GM18951 (cell line): ENCODE results near the gene DCN.

Experiments used
- POLR2A ChIP-seq: IDR thresholded peaks from 4 replicates; pipeline ENCODE4 v1.6.1; 2011; ENCODE audit warnings: mild to moderate bottlenecking; ENCODE audit not compliant: insufficient read length, insufficient read depth; ENCODE audit errors: extremely low read depth
- in situ Hi-C: fragments of 300-500 bp; cut with MboI; formaldehyde crosslinking; loops from one replicate; pipeline ENCODE4 v1.12.0; 2022; ENCODE audit warnings: low sequenced_read_pairs, mixed read lengths, inconsistent platforms; ENCODE audit not compliant: unreplicated experiment

Gene DCN

DNA sequence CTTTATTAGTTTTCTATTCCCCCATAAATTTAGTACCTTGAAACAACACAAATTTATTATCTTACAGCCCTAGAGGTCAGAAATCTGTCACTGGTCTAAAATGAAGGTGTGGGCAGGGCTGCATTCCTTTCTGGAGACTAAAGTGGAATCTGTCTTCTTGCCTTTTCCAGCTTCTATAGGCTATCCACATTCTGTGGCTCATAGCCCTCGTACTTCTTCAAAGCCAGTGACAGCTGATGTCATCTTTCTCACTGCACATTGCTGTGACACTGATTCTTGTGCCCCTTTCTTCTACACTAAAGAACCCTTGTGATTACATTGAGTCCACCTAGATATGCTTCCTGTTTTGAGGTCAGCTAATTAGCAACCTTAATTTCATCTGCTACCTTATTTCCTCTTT, 23.2 kb upstream of the DCN start:
- TF ChIP-seq POLR2A = no peak
- in situ Hi-C loops = no loop called here

DNA sequence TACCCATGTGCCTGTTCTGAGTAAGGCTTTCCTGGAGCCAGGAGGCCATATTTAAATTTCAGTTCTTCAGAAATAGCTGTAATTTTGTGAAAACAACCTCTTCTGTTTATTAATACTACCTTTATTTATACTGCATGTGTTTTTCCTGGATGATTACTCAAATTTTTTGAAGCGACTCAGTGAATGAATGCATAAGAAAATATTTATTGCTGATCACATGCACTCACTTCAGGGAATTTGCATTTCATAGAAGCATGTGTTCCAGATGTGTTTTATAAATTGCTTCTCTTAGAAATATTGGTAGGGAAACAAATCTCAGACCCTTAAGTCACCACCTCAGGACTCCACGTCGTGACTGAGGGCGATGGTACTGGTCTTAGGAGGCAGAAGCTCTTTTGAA, 21.8 kb upstream of the DCN start:
- in situ Hi-C loops = no loop called here
- TF ChIP-seq POLR2A = no peak

DNA sequence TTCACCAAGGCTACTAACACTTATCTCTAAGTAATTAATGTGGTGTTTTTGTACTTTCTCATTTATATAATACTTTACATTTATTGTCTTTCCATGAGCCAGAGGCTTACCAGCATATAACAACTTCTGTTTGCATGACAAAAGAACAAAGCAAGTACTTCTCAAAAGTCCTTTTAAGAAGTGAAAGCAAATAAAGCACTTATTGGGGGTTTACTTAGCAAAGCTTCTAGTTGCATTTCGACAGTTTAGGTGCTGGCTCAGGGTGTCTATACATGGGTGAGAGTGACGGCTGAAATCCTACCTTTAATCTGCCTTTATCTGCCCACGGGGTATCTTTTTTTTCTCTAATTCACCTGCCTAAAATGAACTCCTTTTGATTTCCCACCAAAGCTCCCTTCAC, 21.0 kb upstream of the DCN start:
- in situ Hi-C loops = no loop called here
- TF ChIP-seq POLR2A = no peak

DNA sequence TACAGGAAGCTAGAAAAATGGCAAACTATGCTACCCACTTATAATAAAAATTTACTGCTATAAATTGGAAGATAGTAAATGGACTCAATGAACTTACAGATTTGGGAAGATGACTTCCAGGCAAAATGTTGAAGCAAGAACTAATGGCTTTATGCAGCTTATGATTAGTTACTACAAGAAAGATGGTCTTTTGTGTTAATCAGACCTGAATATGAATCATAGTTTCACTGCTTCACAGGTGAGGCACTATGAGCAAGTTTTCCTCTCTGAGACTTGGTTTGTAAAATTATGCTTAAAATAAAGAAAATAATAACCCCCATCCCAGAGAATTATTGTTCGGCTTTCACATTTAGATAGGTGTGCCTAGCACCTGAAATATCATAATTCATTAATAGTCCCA, 19.8 kb upstream of the DCN start:
- TF ChIP-seq POLR2A = no peak
- in situ Hi-C loops = no loop called here

DNA sequence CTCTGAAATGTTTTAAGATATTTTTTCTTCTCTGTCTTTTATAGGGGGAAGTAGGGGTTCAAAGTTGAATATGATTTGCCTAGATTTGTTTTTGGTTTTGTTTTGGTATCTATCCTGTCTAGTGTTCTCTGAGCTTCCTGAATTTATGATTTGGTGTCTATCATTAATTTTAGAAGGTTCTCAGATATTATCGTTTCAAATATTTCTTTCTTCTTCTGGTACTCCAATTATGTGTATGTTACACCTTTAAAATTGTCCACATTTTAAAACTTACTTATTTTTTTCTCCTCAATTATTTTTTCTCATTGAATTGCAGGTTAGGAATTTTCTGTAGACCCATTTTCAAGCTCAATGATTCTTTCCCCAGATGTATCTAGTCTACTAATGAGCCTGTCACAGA, 13.8 kb upstream of the DCN start:
- in situ Hi-C loops = no loop called here
- no peak for TF ChIP-seq POLR2A

DNA sequence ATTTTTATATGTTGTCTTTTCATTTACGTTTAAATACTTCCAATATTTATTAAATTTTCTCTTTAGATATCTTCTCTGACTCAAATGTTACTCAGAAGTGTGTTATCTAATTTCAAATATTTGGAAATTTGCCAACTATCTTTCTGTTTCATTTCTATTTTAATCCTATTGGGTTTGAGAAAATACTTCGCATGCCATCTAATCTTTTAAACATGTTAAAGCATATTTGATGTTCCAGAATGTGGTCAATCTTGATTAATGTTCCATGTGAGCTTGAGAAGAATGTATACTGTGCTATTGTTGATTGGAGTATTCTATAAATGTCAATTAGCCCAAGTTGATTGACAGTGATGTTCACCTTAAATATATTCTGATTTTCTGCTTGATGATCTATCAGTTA, 11.9 kb upstream of the DCN start:
- TF ChIP-seq POLR2A = no peak
- in situ Hi-C loops = no loop called here

DNA sequence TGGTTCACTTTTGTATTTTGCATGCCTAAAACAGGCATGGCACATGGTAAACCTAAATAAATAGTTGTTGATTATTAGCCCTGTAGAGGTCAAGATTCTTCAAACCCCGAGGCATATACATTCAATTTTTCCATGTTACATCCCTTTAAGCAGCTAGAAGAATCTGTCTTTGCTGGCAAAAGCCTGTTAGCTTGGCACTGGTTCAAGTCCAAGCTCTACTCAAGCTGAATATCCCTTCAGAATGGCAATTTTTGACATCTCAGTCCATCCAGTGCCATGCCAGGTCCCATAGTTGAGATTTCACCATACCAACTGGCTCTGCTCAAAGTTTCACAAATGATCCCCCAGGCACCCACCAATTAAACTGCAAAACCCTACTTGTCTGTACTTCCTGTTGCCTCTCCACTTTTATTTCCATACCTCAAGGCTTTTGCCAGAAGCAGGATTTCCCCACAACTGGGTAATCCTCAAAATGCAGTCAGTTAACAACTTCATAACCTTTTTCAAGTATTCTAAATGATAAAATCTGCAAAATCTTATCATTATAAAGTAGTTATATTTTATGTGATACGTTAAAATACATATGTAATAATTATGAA, 9.0 kb upstream of the DCN start:
- no peak for TF ChIP-seq POLR2A
- in situ Hi-C loops = no loop called here

DNA sequence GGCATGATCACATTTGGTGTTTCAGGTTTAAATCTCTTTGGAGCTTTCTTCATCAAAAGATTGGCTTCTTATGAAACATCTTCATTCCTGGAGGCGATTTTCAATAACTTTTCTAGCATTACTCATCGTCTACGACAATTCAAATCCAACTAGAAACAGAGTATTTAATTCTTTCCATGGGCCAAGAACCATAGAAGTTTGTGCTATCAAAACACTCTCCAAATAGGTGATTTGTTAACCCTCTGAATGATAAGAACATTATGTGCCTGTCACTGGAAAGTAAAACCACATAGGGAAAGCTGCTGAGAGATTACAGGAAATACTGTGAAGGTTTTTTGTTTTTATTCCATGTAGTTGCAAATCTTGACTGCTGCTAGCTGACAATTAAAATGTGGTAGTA, 6.9 kb upstream of the DCN start:
- in situ Hi-C loops = no loop called here
- no peak for TF ChIP-seq POLR2A

DNA sequence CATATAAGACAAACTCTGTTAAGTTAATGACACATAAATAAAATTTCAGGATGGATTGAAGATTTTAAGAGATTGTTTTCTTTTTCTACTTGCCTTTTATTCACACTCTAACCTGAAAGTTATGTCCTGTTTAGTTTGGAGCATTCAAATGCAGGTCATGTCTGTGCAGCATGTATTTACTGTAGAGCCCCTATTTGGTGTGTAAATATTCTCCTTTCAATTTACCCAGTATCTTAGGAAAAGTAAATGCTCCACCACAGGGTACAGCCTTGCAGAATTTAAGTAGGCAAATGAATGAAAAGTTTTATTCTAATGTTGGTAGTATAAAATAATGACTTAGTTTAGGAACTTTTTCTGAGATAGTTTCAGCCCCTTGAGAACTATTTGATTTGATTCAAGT, 6.2 kb upstream of the DCN start:
- in situ Hi-C loops = no loop called here
- TF ChIP-seq POLR2A = no peak

DNA sequence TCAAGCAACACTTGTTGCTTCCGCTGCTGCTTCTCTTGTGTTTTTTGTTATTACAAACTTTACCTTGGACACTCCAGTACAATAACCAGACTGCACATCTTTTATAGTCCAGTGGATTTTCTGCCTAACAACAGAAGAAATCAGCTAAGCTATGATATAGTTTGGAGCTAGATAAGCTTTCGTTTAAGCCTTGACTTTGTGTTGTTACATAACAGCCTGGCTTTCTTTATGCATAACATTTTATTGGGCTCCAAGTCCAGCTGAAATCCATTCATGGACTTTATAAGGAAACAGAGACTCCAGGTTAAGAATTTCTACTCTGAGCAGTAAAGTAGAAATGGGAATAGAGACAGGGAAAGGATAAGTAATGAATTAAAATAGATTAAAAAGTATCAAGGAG, 3.5 kb upstream of the DCN start:
- TF ChIP-seq POLR2A = no peak
- in situ Hi-C loops = no loop called here

DNA sequence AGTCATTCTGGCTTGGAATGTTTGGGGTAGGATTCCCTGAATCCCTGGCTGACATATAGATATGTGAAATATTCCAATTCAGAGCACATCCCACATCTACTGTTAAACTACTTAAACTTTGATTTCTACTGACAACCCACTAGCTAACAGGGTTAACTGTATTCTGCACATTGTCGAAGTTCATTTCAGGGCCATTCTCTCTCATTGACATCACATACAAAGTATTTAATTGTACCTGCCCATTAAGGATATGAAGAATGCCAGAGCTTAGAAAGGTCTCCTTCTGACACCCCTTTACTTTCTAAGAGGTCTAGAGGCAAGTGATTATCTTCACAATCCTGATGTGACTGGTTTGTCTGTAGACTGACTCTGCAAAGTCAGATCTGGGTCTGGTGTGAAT, 2.8 kb upstream of the DCN start:
- TF ChIP-seq POLR2A = no peak
- in situ Hi-C loops = no loop called here

DNA sequence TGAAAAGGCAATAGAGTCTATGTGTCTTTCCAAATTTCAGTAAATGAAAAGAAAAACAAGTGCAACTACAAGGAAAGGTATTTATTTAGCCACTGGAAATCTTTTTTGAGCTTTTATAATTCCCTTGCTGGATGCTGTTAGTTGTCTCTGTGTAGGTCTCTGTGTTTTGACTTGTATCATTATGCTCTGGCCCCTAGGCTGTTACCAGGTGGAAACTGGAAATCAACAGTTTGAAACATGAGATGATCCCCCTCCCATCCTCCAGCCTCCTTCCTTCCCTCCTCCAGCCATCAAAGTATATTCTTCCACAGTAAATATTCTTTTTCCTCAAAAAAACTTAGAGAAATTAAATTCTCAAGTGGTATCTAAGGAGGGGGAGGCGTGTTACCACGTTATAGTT, 934 bp upstream of the DCN start:
- in situ Hi-C loops = no loop called here

DNA sequence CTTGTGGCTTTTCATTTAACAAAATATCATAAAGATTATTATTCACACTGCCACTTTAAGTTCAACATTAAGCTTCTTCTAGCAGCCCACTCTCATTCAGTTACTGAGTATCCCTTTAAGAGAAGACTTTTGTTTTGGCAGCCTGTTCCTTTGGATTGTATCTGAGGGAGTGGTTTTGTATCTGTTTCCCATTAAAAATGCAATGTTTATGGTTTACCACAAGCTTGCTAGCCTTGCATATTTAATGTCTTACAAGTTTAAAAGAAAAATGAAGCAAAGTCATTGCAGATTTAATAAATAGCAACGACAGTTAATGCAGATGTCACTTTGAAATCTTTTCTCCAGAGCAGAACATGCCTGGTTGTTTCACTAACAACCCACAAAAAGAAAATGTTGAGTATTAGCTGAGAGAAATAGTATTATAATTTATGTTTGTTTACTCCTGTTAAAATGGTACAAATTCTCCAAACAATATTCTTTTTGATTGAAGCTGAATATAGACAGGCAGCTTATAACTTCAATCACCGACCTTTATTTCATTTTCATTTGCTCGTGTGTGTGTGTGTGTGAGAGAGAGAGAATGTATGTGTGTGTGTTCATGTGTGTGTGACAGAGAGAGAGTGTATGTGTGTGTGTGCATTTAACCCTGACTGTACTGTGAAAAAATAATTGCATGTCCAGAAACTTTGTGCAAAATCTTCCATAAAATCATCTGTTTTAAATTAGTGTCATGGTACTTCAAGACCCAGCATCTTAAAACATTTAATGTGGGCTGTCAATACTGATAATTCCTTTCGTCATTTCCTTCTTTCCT, 1.8 kb downstream of the DCN start:
- no peak for TF ChIP-seq POLR2A
- in situ Hi-C loops = no loop called here

More for the DNA sequence above, 934 bp upstream of the DCN start:
- TF ChIP-seq POLR2A = no peak

DNA sequence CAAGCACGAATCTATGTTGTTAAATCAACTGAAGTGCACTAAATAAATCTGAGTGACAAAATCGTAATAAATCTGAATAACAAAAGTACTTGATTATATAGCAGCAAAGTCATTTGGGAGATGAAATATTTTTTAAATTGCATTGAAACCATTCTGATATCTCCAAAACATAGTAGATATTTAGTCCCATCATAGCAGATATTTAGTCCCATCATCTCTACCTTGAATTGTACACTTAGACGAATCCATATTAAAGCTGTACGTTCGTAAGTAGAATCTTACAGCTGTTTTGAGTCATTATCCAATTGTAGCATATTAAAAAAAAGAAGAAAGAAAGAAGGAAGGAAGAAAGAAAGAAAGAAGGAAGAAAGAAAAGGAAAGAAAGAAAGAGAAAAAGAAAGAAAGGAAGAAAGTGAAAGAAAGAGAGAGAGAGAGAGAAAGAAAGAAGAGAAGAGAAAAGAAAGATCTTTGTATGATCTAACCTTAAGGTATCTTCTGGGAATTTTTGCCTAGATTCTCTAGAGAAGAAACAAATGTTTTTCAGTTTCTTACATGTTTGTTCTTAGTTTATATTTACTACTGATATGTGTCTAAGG, 2.6 kb downstream of the DCN start:
- in situ Hi-C loops = no loop called here
- TF ChIP-seq POLR2A = no peak
